ENCODE measurements around the gene BABAM2. TPM values are rescaled to one million over a fixed set of nuclear protein-coding genes. Genes with fewer than 3 reads are reported as not detected.

Gene BABAM2
- total RNA-seq, 4 donors from 2014 or later = 57.2 to 72.2 (median 67.5) TPM

DNA sequence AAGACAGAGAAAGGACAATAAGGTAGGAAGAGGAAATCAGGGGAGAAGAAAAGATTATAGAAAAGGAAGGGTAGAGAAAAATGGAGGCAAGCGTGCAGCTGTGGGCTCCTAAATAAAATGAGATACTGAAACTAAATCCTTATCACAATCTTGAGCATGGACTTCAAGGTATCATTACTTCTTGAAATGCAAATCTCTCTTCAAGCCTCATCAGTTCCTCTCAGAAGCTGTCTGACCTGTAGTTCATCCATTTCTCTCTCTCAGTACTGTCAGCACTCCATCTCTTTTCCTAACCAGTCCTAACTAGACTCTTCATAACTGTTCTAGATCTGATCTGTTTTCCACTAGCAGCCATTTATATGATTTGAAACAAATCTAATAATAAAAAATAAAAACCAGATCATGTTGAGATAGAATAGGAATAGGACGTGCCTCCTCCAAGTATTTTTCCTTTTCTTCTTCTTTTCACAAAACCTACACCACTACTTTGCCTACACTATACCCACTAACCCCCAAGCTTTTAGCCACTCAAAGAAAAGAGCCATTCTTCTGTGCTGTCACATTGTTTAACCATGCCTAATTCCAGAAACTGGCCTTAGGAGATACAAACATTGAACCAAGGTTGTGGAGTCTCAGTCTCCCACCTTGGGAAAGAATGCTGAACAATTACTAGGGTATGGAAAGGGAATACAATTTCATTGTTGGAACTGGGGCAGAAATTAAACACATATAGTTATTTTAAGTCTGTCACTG lies 21.1 kb downstream of the BABAM2 start:
- TF ChIP-seq, protein P1, sequence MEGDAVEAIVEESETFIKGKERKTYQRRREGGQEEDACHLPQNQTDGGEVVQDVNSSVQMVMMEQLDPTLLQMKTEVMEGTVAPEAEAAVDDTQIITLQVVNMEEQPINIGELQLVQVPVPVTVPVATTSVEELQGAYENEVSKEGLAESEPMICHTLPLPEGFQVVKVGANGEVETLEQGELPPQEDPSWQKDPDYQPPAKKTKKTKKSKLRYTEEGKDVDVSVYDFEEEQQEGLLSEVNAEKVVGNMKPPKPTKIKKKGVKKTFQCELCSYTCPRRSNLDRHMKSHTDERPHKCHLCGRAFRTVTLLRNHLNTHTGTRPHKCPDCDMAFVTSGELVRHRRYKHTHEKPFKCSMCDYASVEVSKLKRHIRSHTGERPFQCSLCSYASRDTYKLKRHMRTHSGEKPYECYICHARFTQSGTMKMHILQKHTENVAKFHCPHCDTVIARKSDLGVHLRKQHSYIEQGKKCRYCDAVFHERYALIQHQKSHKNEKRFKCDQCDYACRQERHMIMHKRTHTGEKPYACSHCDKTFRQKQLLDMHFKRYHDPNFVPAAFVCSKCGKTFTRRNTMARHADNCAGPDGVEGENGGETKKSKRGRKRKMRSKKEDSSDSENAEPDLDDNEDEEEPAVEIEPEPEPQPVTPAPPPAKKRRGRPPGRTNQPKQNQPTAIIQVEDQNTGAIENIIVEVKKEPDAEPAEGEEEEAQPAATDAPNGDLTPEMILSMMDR (IDR thresholded peaks at IDR 0.05 in 4 of 5, conservative IDR thresholded peaks at IDR 0.05 in 1 of 5) = no peak
- TF ChIP-seq POLR2A (IDR thresholded peaks at IDR 0.05) = no peak
- no peak for ATAC-seq
- peaks cover 64 to 65% of the 10 kb centered on the region in 2 donors for H3K4me1 ChIP-seq
- intact Hi-C loops (cut with DNase I; ENCODE audit: low total_unique reads) (no loop called here), in situ Hi-C loops (cut with MboI; ENCODE audit: low sequenced_read_pairs in 4 of 4) (no loop called here)
- no peak for DNase-seq
- no peak overlapping the region for H3K4me3 ChIP-seq
- H3K9me3 ChIP-seq = no peaks in the 10 kb centered on the region
- H3K27ac ChIP-seq = peak overlapping the region; percentile 78 to 93 (median 88)
- H3K36me3 ChIP-seq = no peaks in the 10 kb centered on the region
- H3K27me3 ChIP-seq = no peaks in the 10 kb centered on the region

- in situ Hi-C loops (cut with MboI; ENCODE audit: low sequenced_read_pairs in 4 of 4) (no loop called here), intact Hi-C loops (cut with DNase I; ENCODE audit: low total_unique reads) (no loop called here)
- no peaks in the 10 kb centered on the region for H3K27me3 ChIP-seq
- DNase-seq (peak in 1 of 2 donors; percentile 48), ATAC-seq (peak in 1 of 2 donors; percentile 47)
- H3K4me3 ChIP-seq = no peak overlapping the region
- H3K9me3 ChIP-seq = no peaks in the 10 kb centered on the region
- no peaks in the 10 kb centered on the region for H3K36me3 ChIP-seq
- H3K4me1 ChIP-seq = peaks cover 59 to 64% of the 10 kb centered on the region in 2 donors
- no peak for TF ChIP-seq POLR2A (IDR thresholded peaks at IDR 0.05)
- TF ChIP-seq, protein P1 (IDR thresholded peaks at IDR 0.05 in 4 of 5, conservative IDR thresholded peaks at IDR 0.05 in 1 of 5) = no peak
- peak overlapping the region; percentile 78 to 93 (median 88) for H3K27ac ChIP-seq
Observed at GRCh38 chr2:27912512-27912911, 22.0 kb downstream of the BABAM2 start.

DNA sequence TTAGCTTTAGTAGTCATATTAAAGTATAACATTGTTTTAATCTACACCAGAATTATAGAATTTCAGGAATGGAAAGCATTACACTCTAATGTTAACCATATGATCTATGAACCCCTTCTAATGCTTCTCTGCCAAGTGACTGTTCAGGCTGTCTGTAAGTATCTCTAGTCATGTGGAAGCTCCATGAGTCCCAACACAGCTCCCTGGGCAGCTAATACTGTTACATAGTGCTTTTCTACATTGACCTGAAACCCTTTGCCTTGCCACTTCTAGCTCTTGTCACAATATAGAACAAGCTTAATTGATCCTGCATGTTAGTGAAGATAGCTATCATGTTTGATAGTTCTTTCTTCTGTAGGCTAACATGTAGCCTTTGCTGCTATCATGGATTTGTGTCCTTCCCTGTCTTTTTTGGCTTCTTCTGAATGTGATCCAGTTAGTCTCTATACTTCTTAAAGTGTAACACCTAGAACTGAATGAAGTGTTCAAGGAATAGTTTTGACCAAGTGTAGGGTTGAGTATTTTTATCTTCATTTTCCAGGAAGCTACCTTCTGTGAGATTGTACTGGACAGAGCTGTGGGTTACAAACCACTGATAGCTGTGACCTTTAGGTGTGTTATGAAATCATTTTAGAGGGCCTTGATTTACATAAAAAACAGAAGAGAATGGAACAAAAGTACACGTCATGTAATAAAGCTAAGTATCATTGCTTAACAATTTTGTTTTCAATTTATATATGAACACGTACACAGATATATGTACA lies 23.7 kb downstream of the BABAM2 start:
- Histone ChIP-seq H3K36me3 (no peaks in the 10 kb centered on the region), H3K4me3 (no peak overlapping the region), H3K27ac (peak overlapping the region; percentile 78 to 93 (median 88)), H3K4me1 (peaks cover 58 to 65% of the 10 kb centered on the region in 2 donors), H3K9me3 (no peaks in the 10 kb centered on the region), H3K27me3 (no peaks in the 10 kb centered on the region)
- intact Hi-C loops (cut with DNase I; ENCODE audit: low total_unique reads) = loop anchor here (2.0 kb wide), 1 partner anchor 483 kb away; no protein-coding TSS in a partner anchor
- in situ Hi-C loops (cut with MboI; ENCODE audit: low sequenced_read_pairs in 4 of 4) = no loop called here
- TF ChIP-seq, protein P1 (IDR thresholded peaks at IDR 0.05 in 4 of 5, conservative IDR thresholded peaks at IDR 0.05 in 1 of 5) = no peak
- TF ChIP-seq POLR2A (IDR thresholded peaks at IDR 0.05) = no peak
- ATAC-seq (peak in 1 of 2 donors; percentile 20), DNase-seq (no peak)

DNA sequence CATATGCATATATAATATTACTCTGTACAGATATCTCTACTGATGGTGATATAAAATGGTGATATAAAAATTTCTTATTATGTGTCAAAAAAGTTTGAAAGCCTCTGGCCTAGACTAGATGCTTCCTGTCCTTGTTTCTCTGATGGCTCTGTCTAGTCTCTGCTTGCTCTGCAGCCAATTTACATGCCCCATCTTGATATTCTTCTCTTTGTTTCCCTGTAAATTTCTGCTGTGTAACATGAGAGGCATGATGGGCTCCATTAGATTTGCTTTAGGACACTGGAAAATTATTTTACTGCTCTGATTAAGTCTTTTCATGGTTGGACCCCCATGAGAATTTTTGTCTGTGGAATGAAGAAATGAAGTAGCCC lies 24.3 kb downstream of the BABAM2 start:
- Histone ChIP-seq H3K9me3 (no peaks in the 10 kb centered on the region), H3K27me3 (no peaks in the 10 kb centered on the region), H3K4me3 (peak overlapping the region in 1 of 4 donors; percentile 3), H3K4me1 (peaks cover 54 to 65% of the 10 kb centered on the region in 2 donors), H3K36me3 (no peaks in the 10 kb centered on the region), H3K27ac (peak overlapping the region; percentile 78 to 93 (median 88))
- intact Hi-C loops (cut with DNase I; ENCODE audit: low total_unique reads) (loop anchor here (2.0 kb wide), 1 partner anchor 482 kb away; no protein-coding TSS in a partner anchor), in situ Hi-C loops (cut with MboI; ENCODE audit: low sequenced_read_pairs in 4 of 4) (no loop called here)
- DNase-seq (no peak), ATAC-seq (peak; percentile 25 to 49)
- TF ChIP-seq POLR2A (IDR thresholded peaks at IDR 0.05) = no peak
- TF ChIP-seq, protein P1 (IDR thresholded peaks at IDR 0.05 in 4 of 5, conservative IDR thresholded peaks at IDR 0.05 in 1 of 5) = no peak

Data from gastrocnemius medialis (tissue), 4 donors.